Activated CD8-positive, alpha-beta T cell treated with anti-CD3 and anti-CD28 coated beads for 36 hours (primary cell): ENCODE results near the gene DEPDC5. TPM values are rescaled to one million over a fixed set of nuclear protein-coding genes. Genes with fewer than 3 reads are reported as not detected.
A peak's percentile ranks its signal among the peaks of the same experiment; 100 is the strongest.

ENCODE experiments used
- ATAC-seq: fragments of 200-7000 bp; cut with Tn5 transposase; one replicate; pipeline ENCODE4 v1.10.0; 2021; ENCODE audit warnings: mild to moderate bottlenecking, moderate library complexity
- CTCF ChIA-PET: fragments of 350-600 bp; sonication (Branson Sonifier 250); formaldehyde crosslinking; loops from one replicate; lab custom pipeline; 2021; ENCODE audit warnings: antibody characterized with exemption; lab: Charles Lee
- POLR2A ChIA-PET: fragments of 350-600 bp; sonication (Branson Sonifier 250); formaldehyde crosslinking; loops from one replicate; lab custom pipeline; 2021; ENCODE audit warnings: antibody characterized with exemption; lab: Charles Lee
- DNase-seq: peaks from one replicate; pipeline ENCODE4 v3.0.0-alpha.2; 2020
- H3K27ac Mint-ChIP-seq: one replicate; pipeline ENCODE4 v1.8.0; 2021; ENCODE audit warnings: mild to moderate bottlenecking, mixed read lengths
- H3K27me3 Mint-ChIP-seq: one replicate; pipeline ENCODE4 v1.8.0; 2021; ENCODE audit warnings: mixed read lengths
- H3K36me3 Mint-ChIP-seq: one replicate; pipeline ENCODE4 v1.8.0; 2021; ENCODE audit warnings: low read depth, mixed read lengths
- H3K4me1 Mint-ChIP-seq: one replicate; pipeline ENCODE4 v1.8.0; 2021; ENCODE audit warnings: low read depth, mixed read lengths
- H3K4me3 Mint-ChIP-seq: one replicate; pipeline ENCODE4 v1.8.0; 2021; ENCODE audit warnings: mild to moderate bottlenecking, moderate library complexity, mixed read lengths
- H3K9me3 Mint-ChIP-seq: one replicate; pipeline ENCODE4 v1.8.0; 2021; ENCODE audit warnings: mixed read lengths
- intact Hi-C: fragments of 100-400 bp; cut with micrococcal nuclease; formaldehyde crosslinking; loops from one replicate; pipeline ENCODE4 v1.10.0; 2022
- total RNA-seq, 2 experiments: library from RNA; stranded (reverse); gene quantifications; one replicate each; pipeline ENCODE4 v1.2.3, GENCODE V29; 2021
- TF ChIP-seq, protein P1 (sequence below): fragments of 200-600 bp; IDR thresholded peaks from one replicate; pipeline ENCODE4 v1.8.0; 2022; ENCODE audit warnings: antibody characterized with exemption, mild to moderate bottlenecking

Gene DEPDC5
- total RNA-seq, 2 experiments from 2014 or later: 31.6 to 36.4 TPM

DNA sequence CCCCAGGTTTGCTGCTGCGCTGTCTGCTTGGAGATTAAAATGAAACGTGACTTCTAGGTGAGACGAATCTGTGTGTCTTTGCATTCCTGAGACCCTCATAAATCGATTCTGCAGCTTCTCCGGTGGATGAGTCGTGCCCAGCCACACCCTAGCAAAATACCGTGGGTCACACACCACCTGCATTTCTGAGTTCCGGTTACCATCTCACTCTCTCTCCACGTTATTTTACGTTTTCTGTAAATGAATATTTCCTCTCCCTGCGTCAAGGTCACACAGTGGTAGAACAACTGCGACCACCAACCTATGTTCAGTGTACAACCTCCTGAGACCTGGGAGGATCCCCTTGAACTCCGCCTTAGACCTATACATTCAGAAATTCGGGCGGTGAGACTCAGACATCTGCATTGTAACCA lies 191.6 kb downstream of the DEPDC5 start:
- H3K36me3 Mint-ChIP-seq: peaks cover 30% of the 10 kb centered on the region
- peaks cover 36% of the 10 kb centered on the region for H3K4me1 Mint-ChIP-seq
- H3K27ac Mint-ChIP-seq: no peak overlapping the region
- intact Hi-C loops: loop anchor here (10.0 kb wide), 1 partner anchor 191 kb away; the partner anchor contains the start of genes DEPDC5 and PRR14L
- no peak for ATAC-seq
- ChIA-PET CTCF (interaction anchor here (0.7 to 3.0 kb wide), 5 partner anchors 11 to 279 kb away, joined by 3 to 9 read pairs (median 3); no protein-coding TSS in a partner anchor), POLR2A (interaction anchor here (1.3 kb wide), 1 partner anchor 11 kb away, joined by 3 read pairs; no protein-coding TSS in a partner anchor)
- TF ChIP-seq, protein P1, sequence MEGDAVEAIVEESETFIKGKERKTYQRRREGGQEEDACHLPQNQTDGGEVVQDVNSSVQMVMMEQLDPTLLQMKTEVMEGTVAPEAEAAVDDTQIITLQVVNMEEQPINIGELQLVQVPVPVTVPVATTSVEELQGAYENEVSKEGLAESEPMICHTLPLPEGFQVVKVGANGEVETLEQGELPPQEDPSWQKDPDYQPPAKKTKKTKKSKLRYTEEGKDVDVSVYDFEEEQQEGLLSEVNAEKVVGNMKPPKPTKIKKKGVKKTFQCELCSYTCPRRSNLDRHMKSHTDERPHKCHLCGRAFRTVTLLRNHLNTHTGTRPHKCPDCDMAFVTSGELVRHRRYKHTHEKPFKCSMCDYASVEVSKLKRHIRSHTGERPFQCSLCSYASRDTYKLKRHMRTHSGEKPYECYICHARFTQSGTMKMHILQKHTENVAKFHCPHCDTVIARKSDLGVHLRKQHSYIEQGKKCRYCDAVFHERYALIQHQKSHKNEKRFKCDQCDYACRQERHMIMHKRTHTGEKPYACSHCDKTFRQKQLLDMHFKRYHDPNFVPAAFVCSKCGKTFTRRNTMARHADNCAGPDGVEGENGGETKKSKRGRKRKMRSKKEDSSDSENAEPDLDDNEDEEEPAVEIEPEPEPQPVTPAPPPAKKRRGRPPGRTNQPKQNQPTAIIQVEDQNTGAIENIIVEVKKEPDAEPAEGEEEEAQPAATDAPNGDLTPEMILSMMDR: no peak
- no peaks in the 10 kb centered on the region for H3K9me3 Mint-ChIP-seq
- no peak overlapping the region for H3K4me3 Mint-ChIP-seq
- DNase-seq: no peak
- H3K27me3 Mint-ChIP-seq: no peaks in the 10 kb centered on the region

DNA sequence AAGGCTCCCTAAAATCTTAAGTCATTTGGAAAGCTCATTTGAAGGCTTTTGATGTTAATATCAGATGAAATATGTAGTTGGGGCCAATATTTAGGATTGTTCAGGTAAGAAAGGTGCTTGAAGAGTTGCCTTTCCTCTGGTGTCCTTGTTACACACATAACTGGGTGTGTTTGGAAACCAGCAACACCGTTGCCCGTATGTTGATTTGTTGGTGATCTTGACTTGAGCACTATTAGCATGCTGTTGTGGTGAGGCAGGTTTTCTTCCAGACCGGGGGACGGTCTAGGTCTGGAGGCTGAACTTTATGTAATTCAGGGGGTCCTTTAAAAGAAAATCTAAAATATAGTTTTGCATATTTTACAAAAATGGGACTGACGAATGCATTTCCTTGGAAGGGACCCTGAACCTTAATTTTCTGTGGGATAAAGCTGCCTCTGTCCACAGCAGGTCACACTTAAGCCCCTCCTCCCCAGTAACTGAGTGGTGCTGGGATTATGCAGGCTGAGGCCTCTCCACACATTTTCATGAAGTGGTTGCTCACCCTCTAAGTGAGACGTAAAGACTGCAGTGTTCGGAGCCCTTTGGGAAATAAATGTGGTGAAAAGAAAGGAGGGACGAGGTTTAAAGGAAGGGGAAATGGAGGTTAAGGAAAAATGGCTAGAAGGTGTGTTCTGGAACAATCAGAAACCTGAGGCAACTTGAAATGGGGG lies 192.3 kb downstream of the DEPDC5 start:
- H3K4me3 Mint-ChIP-seq: no peak overlapping the region
- H3K27me3 Mint-ChIP-seq: no peaks in the 10 kb centered on the region
- peaks cover 36% of the 10 kb centered on the region for H3K36me3 Mint-ChIP-seq
- intact Hi-C loops: loop anchor here (10.0 kb wide), 1 partner anchor 191 kb away; the partner anchor contains the start of genes DEPDC5 and PRR14L
- H3K9me3 Mint-ChIP-seq: no peaks in the 10 kb centered on the region
- POLR2A ChIA-PET: interaction anchor here (1.1 kb wide), 1 partner anchor 10 kb away, joined by 3 read pairs; no protein-coding TSS in a partner anchor
- CTCF ChIA-PET: interaction anchor here (0.7 to 3.0 kb wide), 6 partner anchors 11 to 280 kb away, joined by 3 to 9 read pairs (median 3); no protein-coding TSS in a partner anchor
- no peak overlapping the region for H3K27ac Mint-ChIP-seq
- TF ChIP-seq, protein P1: no peak
- H3K4me1 Mint-ChIP-seq: peaks cover 42% of the 10 kb centered on the region
- DNase-seq (no peak), ATAC-seq (no peak)

DNA sequence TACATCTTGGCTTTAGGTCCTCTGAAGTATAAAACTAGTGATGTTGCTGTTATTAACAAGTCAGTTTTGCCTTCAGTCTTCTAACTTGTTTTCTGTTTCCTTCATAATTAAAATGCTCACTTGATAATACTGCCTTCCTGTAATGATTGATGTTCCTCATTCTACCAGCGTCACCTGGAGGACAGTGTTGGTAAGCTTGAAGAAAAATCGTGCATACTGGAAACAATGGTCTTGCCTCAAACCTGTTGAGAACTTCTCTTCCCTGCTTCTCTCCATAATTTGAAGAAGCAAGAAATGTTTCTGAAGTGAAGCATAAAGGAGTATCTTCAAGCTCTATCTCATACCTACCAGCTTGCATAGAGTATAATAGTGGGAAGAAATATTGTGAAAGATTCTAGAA lies 193.5 kb downstream of the DEPDC5 start:
- CTCF ChIA-PET: interaction anchor here (0.9 to 3.0 kb wide), 5 partner anchors 12 to 285 kb away, joined by 3 to 8 read pairs (median 4); partner anchors contain the start of gene PISD
- Mint-ChIP-seq H3K36me3 (peaks cover 46% of the 10 kb centered on the region), H3K4me3 (peak overlapping the region; percentile 43), H3K4me1 (peaks cover 52% of the 10 kb centered on the region), H3K27me3 (no peaks in the 10 kb centered on the region), H3K9me3 (no peaks in the 10 kb centered on the region), H3K27ac (peak overlapping the region; percentile 57)
- TF ChIP-seq, protein P1: peak; percentile 62
- no peak for ATAC-seq
- peak; percentile 52 for DNase-seq
- POLR2A ChIA-PET: interaction anchor here (1.6 kb wide), 1 partner anchor 75 kb away, joined by 4 read pairs; no protein-coding TSS in a partner anchor
- intact Hi-C loops: loop anchor here (10.0 kb wide), 1 partner anchor 192 kb away; the partner anchor contains the start of genes DEPDC5 and PRR14L

DNA sequence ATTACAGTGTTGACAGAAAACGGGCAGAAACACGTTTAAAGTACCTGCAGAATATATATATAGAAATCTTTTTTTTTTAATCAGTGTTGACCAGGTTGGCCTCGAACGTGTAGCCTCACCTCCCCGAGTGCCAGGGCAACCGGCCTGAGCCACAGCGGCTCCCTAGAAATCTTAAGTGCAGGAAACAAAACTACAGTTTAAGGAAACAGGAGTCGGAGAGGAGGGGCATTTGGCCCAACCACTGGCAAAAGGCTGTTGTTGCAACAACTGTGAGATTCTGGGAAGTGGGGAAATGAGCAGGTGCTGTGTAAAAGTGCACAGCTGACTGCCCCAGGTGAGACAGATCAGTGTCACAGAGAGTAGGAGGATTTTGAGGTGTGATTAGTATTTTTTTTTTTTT lies 194.2 kb downstream of the DEPDC5 start:
- ATAC-seq: no peak

More for the DNA sequence above, 194.2 kb downstream of the DEPDC5 start:
- Mint-ChIP-seq H3K9me3 (no peaks in the 10 kb centered on the region), H3K27ac (no peak overlapping the region), H3K36me3 (peaks cover 49% of the 10 kb centered on the region), H3K4me3 (no peak overlapping the region), H3K4me1 (peaks cover 53% of the 10 kb centered on the region), H3K27me3 (no peaks in the 10 kb centered on the region)
- intact Hi-C loops: loop anchor here (10.0 kb wide), 1 partner anchor 193 kb away; the partner anchor contains the start of genes DEPDC5 and PRR14L
- ChIA-PET POLR2A (interaction anchor here (1.6 kb wide), 1 partner anchor 75 kb away, joined by 4 read pairs; no protein-coding TSS in a partner anchor), CTCF (interaction anchor here (1.1 to 3.9 kb wide), 6 partner anchors 11 to 282 kb away, joined by 3 to 20 read pairs (median 5); no protein-coding TSS in a partner anchor)
- no peak for DNase-seq
- TF ChIP-seq, protein P1: no peak
